Transverse colon (tissue), 3 donors: ENCODE data around the gene RALGPS1.

Experiments
- CTCF ChIP-seq, 5 experiments: fragments of 200-600 bp in 3 of 5; fragments of 450-650 bp in 2 of 5; sonication (generic) in 3 of 5; IDR thresholded peaks; 1 replicate in 2 of 5; 2 replicates in 3 of 5; pipeline ENCODE4 v1.5.1; 2016 to 2017; ENCODE audit warnings: antibody characterized with exemption in 5 of 5, inconsistent platforms in 3 of 5, mild to moderate bottlenecking in 2 of 5, moderate library complexity in 1 of 5
- POLR2A ChIP-seq: fragments of 450-650 bp; IDR thresholded peaks from one replicate; pipeline ENCODE4 v1.6.1; 2016; ENCODE audit warnings: antibody characterized with exemption, mild to moderate bottlenecking, moderate library complexity

- TF ChIP-seq CTCF (IDR thresholded peaks at IDR 0.05) (no peak), POLR2A (no peak)
Observed at GRCh38 chr9:127253446-127253845, 338.9 kb downstream of the RALGPS1 start.
